MG63 (cell line): ENCODE measurements around the gene KCNQ1OT1. TPM values are rescaled to one million over a fixed set of nuclear protein-coding genes. Genes with fewer than 3 reads are reported as not detected.

ENCODE experiments used
- DNase-seq: peaks from one replicate; pipeline ENCODE4 v3.0.0-alpha.2; 2020
- H3K27me3 ChIP-seq: fragments of 250-450 bp; sonication (Bioruptor Pico); 2 replicates; pipeline ENCODE4 v1.5.1; 2020; ENCODE audit warnings: mild to moderate bottlenecking, moderate library complexity
- H3K36me3 ChIP-seq: fragments of 250-450 bp; sonication (Bioruptor Pico); 2 replicates; pipeline ENCODE4 v1.5.1; 2020; ENCODE audit warnings: mild to moderate bottlenecking, moderate library complexity
- H3K4me3 ChIP-seq: fragments of 250-450 bp; sonication (Bioruptor Pico); 2 replicates; pipeline ENCODE4 v1.5.1; 2020; ENCODE audit warnings: mild to moderate bottlenecking, moderate library complexity
- H3K9me3 ChIP-seq: fragments of 250-450 bp; sonication (Bioruptor Pico); 2 replicates; pipeline ENCODE4 v1.5.1; 2020; ENCODE audit warnings: mild to moderate bottlenecking, moderate library complexity
- total RNA-seq: library from RNA; depleted of rRNA; stranded (reverse); fragments of >200 nt; shearing (Covaris generic); gene quantifications from 2 replicates; pipeline ENCODE4 v1.2.3, GENCODE V29; 2014; ENCODE audit warnings: low replicate concordance

KCNQ1OT1 gene
- total RNA-seq, 1 experiment from 2014 or later, result 0.16 TPM

- H3K27me3 ChIP-seq, result no peaks in the 10 kb centered on the region
- no peak for DNase-seq
- H3K36me3 ChIP-seq, result no peaks in the 10 kb centered on the region
- no peaks in the 10 kb centered on the region for H3K9me3 ChIP-seq
- H3K4me3 ChIP-seq, result no peak overlapping the region
Measured at GRCh38 chr11:2728128-2728662, 28.4 kb upstream of the KCNQ1OT1 start.

- no peak for DNase-seq
- Histone ChIP-seq H3K4me3 (no peak overlapping the region), H3K27me3 (no peaks in the 10 kb centered on the region), H3K9me3 (no peaks in the 10 kb centered on the region), H3K36me3 (no peaks in the 10 kb centered on the region)
Measured at GRCh38 chr11:2726964-2727363, 27.2 kb upstream of the KCNQ1OT1 start.

- Histone ChIP-seq H3K9me3 (no peaks in the 10 kb centered on the region), H3K4me3 (no peak overlapping the region), H3K36me3 (no peaks in the 10 kb centered on the region), H3K27me3 (no peaks in the 10 kb centered on the region)
- DNase-seq, result no peak
Measured at GRCh38 chr11:2725368-2726300, 25.8 kb upstream of the KCNQ1OT1 start.

GRCh38 chr11:2724653-2725367, 25.0 kb upstream of the KCNQ1OT1 start:
- Histone ChIP-seq H3K4me3 (no peak overlapping the region), H3K36me3 (no peaks in the 10 kb centered on the region), H3K27me3 (no peaks in the 10 kb centered on the region), H3K9me3 (no peaks in the 10 kb centered on the region)
- no peak for DNase-seq

- no peak overlapping the region for H3K4me3 ChIP-seq
- DNase-seq, result no peak
- H3K9me3 ChIP-seq, result no peaks in the 10 kb centered on the region
- H3K36me3 ChIP-seq, result no peaks in the 10 kb centered on the region
- no peaks in the 10 kb centered on the region for H3K27me3 ChIP-seq
Measured at GRCh38 chr11:2724104-2724503, 24.3 kb upstream of the KCNQ1OT1 start.

GRCh38 chr11:2722955-2723354, 23.2 kb upstream of the KCNQ1OT1 start:
- DNase-seq, result no peak
- Histone ChIP-seq H3K27me3 (no peaks in the 10 kb centered on the region), H3K4me3 (no peak overlapping the region), H3K36me3 (no peaks in the 10 kb centered on the region), H3K9me3 (no peaks in the 10 kb centered on the region)

- DNase-seq, result no peak
- Histone ChIP-seq H3K36me3 (no peaks in the 10 kb centered on the region), H3K27me3 (no peaks in the 10 kb centered on the region), H3K9me3 (no peaks in the 10 kb centered on the region), H3K4me3 (no peak overlapping the region)
Measured at GRCh38 chr11:2721210-2721916, 21.6 kb upstream of the KCNQ1OT1 start.

- Histone ChIP-seq H3K9me3 (no peaks in the 10 kb centered on the region), H3K27me3 (no peaks in the 10 kb centered on the region), H3K36me3 (no peaks in the 10 kb centered on the region), H3K4me3 (no peak overlapping the region)
- DNase-seq, result no peak
Measured at GRCh38 chr11:2719831-2720590, 20.2 kb upstream of the KCNQ1OT1 start.

- DNase-seq, result no peak
- Histone ChIP-seq H3K36me3 (no peaks in the 10 kb centered on the region), H3K9me3 (no peaks in the 10 kb centered on the region), H3K4me3 (no peak overlapping the region), H3K27me3 (no peaks in the 10 kb centered on the region)
Measured at GRCh38 chr11:2718817-2719438, 19.1 kb upstream of the KCNQ1OT1 start.

- no peaks in the 10 kb centered on the region for H3K27me3 ChIP-seq
- DNase-seq, result no peak
- H3K4me3 ChIP-seq, result no peak overlapping the region
- H3K9me3 ChIP-seq, result no peaks in the 10 kb centered on the region
- H3K36me3 ChIP-seq, result no peaks in the 10 kb centered on the region
Measured at GRCh38 chr11:2717561-2718325, 17.9 kb upstream of the KCNQ1OT1 start.

GRCh38 chr11:2716376-2717095, 16.7 kb upstream of the KCNQ1OT1 start:
- Histone ChIP-seq H3K27me3 (no peaks in the 10 kb centered on the region), H3K36me3 (no peaks in the 10 kb centered on the region), H3K9me3 (no peaks in the 10 kb centered on the region), H3K4me3 (no peak overlapping the region)
- no peak for DNase-seq

- no peaks in the 10 kb centered on the region for H3K36me3 ChIP-seq
- no peak overlapping the region for H3K4me3 ChIP-seq
- no peak for DNase-seq
- H3K9me3 ChIP-seq, result no peaks in the 10 kb centered on the region
- H3K27me3 ChIP-seq, result no peaks in the 10 kb centered on the region
Measured at GRCh38 chr11:2715716-2716350, 16.0 kb upstream of the KCNQ1OT1 start.

GRCh38 chr11:2714871-2715270, 15.1 kb upstream of the KCNQ1OT1 start:
- no peak for DNase-seq

GRCh38 chr11:2714463-2714800, 14.6 kb upstream of the KCNQ1OT1 start:
- H3K27me3 ChIP-seq, result no peaks in the 10 kb centered on the region
- no peak for DNase-seq
- H3K9me3 ChIP-seq, result no peaks in the 10 kb centered on the region
- H3K4me3 ChIP-seq, result no peak overlapping the region
- H3K36me3 ChIP-seq, result no peaks in the 10 kb centered on the region

More at GRCh38 chr11:2714871-2715270, 15.1 kb upstream of the KCNQ1OT1 start:
- no peaks in the 10 kb centered on the region for H3K9me3 ChIP-seq
- no peaks in the 10 kb centered on the region for H3K27me3 ChIP-seq
- no peak overlapping the region for H3K4me3 ChIP-seq
- H3K36me3 ChIP-seq, result no peaks in the 10 kb centered on the region
